WERI-Rb-1 (cell line): ENCODE data around the gene PHF5A.
A peak's percentile ranks its signal among the peaks of the same experiment; 100 is the strongest.

Experiments
- DNase-seq: peaks from one replicate; pipeline ENCODE4 v3.0.0-alpha.2; 2020
- H3K27ac ChIP-seq: fragments of 250-450 bp; sonication (Bioruptor Pico); 2 replicates; pipeline ENCODE4 v1.5.1; 2020; ENCODE audit warnings: mild to moderate bottlenecking, moderate library complexity
- H3K27me3 ChIP-seq: fragments of 250-450 bp; sonication (Bioruptor Pico); 2 replicates; pipeline ENCODE4 v1.5.1; 2021; ENCODE audit warnings: mild to moderate bottlenecking, low read depth, moderate library complexity; ENCODE audit not compliant: insufficient read depth, severe bottlenecking
- H3K36me3 ChIP-seq: fragments of 250-450 bp; sonication (Bioruptor Pico); 2 replicates; pipeline ENCODE4 v1.5.1; 2020; ENCODE audit warnings: mild to moderate bottlenecking, moderate library complexity
- H3K4me3 ChIP-seq: 2 replicates; pipeline ENCODE4 v1.5.1; 2011; ENCODE audit warnings: low read depth, mild to moderate bottlenecking, control low read depth, low read length
- H3K9me3 ChIP-seq: fragments of 250-450 bp; sonication (Bioruptor Pico); 2 replicates; pipeline ENCODE4 v1.5.1; 2021; ENCODE audit warnings: mild to moderate bottlenecking, moderate library complexity; ENCODE audit not compliant: severe bottlenecking
- CTCF ChIP-seq: IDR thresholded peaks from 2 replicates; pipeline ENCODE4 v1.5.1; 2011; ENCODE audit warnings: low read depth, mild to moderate bottlenecking, control low read depth, inconsistent platforms, low read length

The PHF5A gene

GRCh38 chr22:41478891-41479521 lies 10.5 kb upstream of the PHF5A start:
- Histone ChIP-seq H3K36me3 (no peaks in the 10 kb centered on the region), H3K4me3 (no peak overlapping the region), H3K27ac (peak overlapping the region; percentile 36; the same call in 1 of the 2 replicates), H3K27me3 (no peaks in the 10 kb centered on the region), H3K9me3 (no peaks in the 10 kb centered on the region)
- peak; percentile 39 for DNase-seq
- TF ChIP-seq CTCF: no peak

GRCh38 chr22:41478473-41478872 lies 10.0 kb upstream of the PHF5A start:
- H3K9me3 ChIP-seq: no peaks in the 10 kb centered on the region
- no peak overlapping the region for H3K4me3 ChIP-seq
- no peaks in the 10 kb centered on the region for H3K36me3 ChIP-seq
- TF ChIP-seq CTCF: no peak
- H3K27ac ChIP-seq: no peak overlapping the region
- no peaks in the 10 kb centered on the region for H3K27me3 ChIP-seq
- no peak for DNase-seq

- DNase-seq: no peak
- Histone ChIP-seq H3K36me3 (peaks cover 14% of the 10 kb centered on the region), H3K4me3 (no peak overlapping the region), H3K27ac (no peak overlapping the region), H3K9me3 (no peaks in the 10 kb centered on the region), H3K27me3 (no peaks in the 10 kb centered on the region)
- TF ChIP-seq CTCF: no peak
These were observed 6.5 kb upstream of the PHF5A start for GRCh38 chr22:41474872-41475451.

- Histone ChIP-seq H3K27ac (no peak overlapping the region), H3K4me3 (no peak overlapping the region), H3K9me3 (no peaks in the 10 kb centered on the region), H3K36me3 (peaks cover 29% of the 10 kb centered on the region), H3K27me3 (no peaks in the 10 kb centered on the region)
- TF ChIP-seq CTCF: no peak
- DNase-seq: no peak
These were observed 3.1 kb upstream of the PHF5A start for GRCh38 chr22:41471568-41471967.

GRCh38 chr22:41470886-41471285 lies 2.4 kb upstream of the PHF5A start:
- Histone ChIP-seq H3K4me3 (no peak overlapping the region), H3K36me3 (peaks cover 35% of the 10 kb centered on the region), H3K9me3 (no peaks in the 10 kb centered on the region), H3K27me3 (no peaks in the 10 kb centered on the region), H3K27ac (no peak overlapping the region)
- no peak for TF ChIP-seq CTCF
- DNase-seq: no peak
